Measurements from ENCODE around the gene NMT1.
"Not testable (repeated sequence)": the region's sequence is repeated elsewhere in the genome, so short reads cannot be mapped to it uniquely, and the experiment has no call there.

NMT1 gene

DNA sequence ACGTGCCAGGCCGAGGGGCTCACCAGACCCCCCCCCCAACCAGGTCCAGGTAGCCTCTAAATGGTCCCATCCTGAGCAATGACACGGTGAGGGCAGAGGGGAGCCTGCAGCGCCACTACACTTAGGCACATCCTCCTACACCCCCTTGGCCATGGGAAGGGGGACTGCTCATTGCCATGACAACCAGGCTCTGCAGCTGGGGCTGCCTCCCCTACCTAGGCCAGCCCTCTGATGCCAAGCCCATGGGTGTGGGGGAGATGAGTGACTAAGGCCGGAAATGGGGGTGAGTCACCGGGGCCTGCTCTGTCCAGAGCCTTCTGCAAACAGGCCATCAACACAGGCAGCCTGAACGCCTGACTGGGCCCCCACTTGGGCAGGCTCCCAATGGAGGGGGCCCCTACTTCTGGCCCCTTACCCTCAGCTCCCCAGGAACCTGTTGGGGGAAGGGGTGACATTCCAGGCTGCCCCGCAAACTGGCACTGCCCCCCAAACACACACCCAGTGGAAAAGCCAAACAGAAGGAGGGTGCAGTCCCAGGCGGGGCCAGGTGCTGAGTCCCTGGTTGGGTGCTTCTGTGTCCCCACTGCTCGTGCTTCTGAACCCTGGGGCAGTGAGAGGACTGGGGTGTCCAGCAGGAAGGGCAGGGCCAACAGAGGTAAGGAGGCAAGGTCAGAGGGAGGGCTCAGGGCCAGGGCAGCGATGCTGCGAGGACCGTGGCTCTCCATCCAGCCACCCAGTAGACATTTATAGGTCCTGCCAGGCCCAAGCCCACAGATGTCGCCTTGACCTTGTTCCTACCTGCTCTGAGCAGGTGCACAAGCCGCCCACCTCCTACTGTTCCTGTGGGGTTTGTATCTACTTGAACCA lies 63.0 kb downstream of the NMT1 start:
- DNase-seq, result no peak

DNA sequence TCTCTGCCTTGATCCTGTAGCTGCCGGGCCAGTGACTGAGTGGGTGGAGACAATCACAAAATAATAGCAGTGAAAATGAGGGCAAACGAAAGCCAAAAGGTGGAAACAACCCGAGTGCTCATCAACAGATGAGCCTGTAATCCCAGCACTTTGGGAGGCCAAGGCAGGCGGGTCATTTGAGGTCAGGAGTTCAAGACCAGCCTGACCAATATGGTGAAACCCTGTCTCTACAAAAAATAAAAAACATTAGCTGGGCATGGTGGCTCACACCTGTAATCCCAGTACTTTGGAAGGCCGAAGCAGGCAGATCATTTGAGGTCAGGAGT lies 63.6 kb downstream of the NMT1 start:
- DNase-seq, result not testable (repeated sequence)

DNA sequence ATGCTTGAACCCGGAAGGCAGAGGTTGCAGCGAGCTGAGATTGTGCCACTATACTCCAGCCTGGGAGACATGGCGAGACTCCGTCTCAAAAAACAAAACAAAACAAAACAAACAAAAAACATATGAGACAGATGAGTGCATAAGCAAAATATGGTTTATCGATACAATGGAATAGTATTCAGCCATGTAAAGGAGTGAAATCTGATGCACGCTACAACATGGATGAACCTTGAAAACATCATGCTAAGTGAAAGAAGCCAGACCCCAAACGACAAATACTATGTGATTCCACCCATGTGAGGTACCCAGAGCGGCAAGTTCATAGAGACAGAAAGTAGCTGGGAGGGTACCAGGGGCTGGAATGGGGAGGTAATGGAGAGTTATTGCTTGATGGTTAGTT lies 64.4 kb downstream of the NMT1 start:
- DNase-seq, result no peak

DNA sequence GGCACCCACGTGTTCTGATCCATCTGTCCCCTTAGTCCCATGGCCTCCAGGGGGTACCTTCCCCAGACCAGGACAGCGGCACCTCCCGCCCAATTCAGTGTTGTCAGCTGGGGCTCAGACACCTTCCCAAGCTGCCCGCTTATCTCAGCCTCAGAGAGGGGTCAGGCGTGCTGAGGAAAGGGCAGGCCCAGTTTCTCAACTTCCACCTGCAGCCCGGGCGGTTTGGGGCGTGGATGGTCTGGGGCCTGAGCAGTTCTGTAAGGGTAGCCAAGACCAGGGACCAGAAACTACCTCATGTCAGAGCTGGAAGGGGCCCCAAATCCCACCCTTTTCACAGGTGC lies 66.1 kb downstream of the NMT1 start:
- DNase-seq, result no peak

DNA sequence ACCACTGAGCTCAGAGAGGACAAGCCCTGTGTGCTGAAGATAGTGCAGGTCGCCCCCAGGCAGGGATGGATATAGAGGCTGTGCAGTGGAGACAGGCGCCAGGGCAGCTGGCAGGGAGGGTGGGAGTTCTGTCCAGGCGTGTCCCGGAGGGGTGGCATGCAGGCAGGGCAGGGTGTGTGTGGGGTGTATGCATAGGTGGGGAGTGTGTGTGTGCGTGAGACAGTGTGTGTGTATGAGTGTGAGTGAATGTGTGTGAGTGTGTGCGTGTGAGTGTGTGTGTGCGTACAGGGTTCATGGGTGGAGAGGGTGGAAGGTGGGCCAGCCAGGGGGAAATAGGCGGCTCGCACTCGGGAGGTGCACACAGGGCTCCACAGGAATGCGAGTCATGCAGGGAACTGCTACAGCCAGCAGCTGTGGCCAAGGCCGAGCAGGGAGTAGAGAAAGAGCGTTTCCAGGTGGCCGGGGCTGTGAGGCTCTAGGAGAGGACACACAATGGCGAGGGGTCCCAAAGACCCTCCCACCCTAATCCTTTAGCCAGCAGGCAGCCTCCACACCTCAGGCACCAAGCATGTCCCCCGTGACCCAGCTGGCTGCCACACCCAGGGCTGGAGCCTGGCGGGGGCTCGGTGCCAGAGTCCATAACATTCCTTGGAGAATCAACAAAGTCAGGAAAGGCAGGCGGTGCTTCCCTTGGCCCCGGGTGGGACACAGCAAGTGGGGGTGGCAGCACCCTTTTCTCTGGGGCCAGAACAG lies 66.6 kb downstream of the NMT1 start:
- DNase-seq, result peak; percentile 34

DNA sequence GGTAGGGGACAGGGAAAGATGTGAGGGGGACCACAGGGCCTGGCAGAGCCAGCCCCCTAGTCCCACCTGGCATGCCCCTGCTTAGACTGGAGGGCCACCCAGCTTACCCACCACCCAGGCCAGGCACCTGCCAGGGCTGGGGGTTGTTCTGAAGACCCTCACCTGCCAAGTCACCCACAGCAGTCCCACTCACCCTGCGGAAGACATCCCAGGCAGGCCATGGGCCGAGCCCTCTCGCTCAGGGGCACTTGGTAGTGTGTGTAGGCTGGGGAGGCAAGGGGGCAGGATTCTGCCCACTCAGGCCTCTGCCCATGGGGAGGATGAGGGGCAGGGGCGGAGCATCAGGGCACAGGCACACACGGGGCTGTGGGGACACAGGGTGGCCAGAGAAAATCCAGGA lies 67.2 kb downstream of the NMT1 start:
- DNase-seq, result no peak

DNA sequence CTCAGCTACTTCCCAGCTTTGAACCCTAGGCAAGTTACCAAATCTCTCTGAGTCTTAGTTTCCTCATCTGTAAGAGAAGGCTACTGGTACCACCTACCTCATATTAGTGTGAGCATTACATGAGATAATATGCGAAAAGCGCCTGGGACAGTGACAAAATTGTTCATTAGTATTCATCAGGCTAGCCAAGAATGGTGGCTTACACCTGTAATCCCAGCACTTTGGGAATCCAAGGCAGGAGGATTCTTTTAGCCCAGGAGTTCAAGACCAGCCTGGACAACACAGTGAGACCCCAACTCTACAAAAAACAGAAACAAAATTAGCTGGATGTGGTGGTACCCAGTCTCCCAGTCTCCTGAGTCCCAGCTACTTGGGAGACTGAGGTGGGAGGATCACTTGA lies 67.9 kb downstream of the NMT1 start:
- no peak for DNase-seq

DNA sequence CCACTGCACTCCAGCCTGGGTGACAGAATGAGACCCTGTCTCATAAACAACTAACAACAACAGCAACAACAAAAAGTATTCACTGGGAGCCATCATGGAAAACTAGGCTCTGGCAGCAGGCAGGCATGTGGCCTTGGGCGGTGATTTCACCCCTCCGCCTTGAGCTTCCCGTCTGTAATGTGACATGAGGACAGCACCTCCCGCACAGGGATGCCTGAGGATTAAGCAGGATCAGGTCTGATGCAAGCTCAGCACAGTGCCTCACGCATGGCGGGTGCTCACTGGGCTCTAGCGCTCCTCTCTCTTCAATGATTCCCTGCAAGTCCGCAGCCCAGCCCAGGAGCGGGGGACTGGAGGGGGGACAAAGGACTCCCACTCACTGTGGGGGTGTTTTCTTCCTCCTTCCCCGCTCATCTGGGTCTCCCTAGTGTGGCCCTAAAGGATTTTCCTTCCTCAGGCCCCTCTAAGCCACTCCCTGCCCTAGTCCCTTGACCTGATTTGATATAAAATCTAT lies 68.4 kb downstream of the NMT1 start:
- DNase-seq, result no peak

DNA sequence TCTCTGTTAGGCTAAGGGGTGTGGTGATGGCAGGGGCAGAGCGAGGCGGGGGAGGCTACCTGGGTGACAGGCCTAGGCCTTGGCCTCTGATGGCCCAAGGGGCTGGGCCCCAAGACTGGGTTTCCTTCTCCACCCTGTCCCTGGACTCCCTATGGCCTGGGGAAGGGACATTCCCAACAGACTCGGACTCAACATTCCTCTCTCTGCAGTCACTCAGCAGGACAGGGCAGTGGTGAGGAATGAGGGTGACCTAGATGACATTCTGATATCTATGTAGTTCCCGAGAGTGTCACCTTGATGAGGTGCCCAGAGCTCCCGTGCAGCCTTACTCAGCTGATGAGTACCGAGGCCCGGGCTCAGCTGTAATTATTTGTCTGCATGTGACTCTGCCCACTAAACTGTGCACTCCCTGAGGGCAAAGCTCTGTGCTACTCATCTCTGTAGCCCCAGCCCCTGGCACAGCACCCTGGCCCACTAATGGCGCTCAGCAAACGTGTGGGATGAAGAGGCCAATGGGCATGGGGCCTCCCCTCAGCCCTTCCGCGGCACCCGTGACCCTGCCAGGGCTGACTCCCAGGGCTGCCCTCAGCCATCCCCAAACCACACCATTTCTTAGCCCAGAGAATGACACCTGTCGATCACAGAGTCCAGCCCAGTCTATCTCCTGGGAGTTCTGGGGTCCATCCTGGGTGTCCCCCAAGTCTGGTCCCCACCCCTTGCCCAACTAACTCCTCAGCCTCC lies 69.0 kb downstream of the NMT1 start:
- no peak for DNase-seq

DNA sequence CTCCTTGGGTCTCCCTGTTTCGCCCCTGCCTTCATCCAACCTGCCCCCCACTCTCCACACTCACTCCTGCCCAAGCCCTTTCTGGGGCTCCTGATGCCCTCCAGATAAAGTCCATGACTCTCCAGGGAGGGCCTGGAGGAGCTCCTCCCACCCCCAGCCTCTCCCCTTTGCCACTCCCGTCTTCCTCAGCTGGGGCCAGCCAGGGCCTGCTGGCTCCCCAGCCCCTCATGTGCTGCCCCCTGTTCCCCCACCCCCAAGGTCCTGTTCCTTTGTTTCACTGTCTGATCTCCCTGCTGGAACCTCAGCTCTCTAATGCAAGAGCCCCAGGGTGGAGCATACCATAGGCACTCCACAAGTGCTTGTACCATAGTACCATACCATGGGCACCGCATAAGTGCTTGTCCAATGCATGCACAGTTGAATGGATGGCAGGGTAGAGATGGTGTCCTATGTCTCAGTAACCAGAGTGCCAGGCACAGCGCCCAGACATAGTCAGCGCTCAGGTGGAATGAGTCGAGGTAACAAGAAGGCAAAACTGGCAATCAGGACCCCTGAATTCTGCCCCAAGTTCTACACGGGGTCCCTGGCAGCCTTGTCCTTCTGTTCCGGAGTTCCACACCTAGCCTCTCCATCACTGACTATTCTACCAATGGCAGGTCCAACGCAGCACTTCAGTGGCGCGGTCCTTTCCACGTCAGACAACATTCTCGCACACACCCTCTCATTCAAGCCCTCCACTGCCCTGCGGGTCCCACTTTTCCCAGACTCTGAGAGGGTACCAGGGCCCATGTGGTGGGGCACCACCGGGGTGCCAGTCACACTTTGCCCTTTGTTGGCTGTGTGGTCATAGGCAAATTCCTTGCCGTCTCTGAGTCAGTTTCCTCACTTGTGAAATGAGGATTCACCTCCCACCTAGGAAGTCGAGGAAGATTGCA lies 69.8 kb downstream of the NMT1 start:
- DNase-seq, result no peak

DNA sequence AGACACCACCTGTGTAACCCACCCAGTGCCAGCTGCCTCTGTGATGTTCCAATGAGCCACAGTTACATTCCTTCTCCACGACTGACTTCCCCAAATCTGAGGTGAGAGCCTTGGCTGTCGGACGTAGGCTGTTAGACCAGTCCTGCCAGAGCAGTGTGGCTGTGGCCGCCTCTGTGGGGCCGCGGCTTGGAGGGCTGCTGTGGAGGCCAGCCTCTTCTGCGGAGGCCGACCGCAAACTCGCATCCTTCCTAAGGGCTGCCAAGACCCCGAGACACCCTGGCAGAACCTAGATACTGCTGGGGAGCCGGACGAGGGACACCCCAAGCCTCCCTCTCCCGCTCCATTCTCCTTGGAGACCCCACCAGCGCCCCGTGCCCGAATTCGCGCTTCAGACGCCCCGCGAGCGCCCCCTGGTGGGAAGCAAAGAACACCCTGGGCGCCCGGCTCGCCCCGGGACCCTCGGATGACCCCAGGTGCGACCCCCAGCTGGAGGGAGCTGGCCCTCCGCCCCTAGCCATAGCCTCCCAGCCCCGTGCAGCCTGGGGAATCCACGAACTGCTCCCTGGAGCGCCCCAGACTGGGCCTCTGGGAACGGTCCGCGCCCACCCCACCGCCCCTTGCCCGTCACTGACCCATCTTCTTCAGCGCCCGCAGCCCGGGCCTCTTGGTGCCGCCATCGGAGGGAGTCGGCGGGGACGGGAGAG lies 70.7 kb downstream of the NMT1 start:
- DNase-seq, result no peak

DNA sequence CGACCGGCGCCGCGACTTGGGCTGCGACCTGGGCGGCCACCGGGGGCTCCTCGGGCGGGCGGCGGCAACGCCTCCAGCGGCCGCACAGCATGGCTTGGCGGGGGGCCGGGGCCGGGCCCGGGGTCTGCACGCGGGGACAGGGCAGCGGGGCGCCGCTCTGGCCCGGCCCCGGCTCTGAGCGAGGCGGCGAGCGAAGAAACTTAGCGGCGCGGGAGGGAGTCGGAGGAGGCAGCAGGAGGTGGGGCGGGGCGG lies 71.1 kb downstream of the NMT1 start, which contains the start of gene PLCD3:
Gene PLCD3 (minus strand): TSS at position 196 of the 252 bp plus-strand sequence. CDS start 105 bp downstream, at position 91.
- DNase-seq, result no peak

DNA sequence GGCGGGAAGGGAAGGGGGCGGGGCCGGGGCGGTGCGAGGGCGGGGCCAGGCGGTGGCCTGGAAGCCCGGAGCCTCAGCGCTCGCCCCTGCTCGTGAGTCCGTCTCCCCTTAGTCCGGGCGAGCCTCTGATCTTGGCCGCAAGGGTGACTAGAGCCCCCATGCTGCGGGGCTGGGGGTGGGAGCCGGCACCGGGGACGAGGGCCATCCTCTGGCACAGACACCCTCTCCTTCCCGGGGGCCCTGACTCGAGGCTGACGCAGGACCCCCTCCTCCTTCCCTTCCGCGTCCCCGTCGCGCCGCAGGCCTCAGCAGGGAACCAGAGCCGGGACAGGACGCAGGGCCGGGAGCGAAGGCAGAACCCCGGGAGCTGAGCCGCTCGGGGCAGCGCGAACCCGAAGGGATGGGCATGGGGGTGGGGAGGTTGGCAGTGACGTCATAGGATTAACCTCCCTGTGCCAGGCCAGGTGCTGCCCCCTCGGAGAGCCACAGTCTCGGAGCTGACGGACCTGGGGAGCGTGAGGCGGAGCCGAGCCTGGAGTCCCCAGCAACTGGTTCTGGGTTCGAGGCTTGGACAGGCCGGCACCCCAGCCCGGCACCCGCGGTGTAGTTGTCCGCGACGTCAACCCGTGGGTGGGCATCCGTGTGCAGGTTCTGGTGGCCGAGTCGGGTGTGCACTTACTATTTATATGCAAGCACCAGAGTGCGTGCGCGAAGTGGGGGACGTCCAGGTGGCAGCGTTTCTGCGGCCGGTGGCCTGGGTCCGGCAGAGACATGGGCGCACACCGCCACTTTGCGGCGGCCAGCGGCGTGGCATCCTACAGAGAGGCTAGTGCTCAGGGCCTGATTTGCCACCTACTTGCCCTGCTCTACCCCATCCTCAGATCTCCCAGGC lies 71.7 kb downstream of the NMT1 start:
- DNase-seq, result peak; percentile 76

DNA sequence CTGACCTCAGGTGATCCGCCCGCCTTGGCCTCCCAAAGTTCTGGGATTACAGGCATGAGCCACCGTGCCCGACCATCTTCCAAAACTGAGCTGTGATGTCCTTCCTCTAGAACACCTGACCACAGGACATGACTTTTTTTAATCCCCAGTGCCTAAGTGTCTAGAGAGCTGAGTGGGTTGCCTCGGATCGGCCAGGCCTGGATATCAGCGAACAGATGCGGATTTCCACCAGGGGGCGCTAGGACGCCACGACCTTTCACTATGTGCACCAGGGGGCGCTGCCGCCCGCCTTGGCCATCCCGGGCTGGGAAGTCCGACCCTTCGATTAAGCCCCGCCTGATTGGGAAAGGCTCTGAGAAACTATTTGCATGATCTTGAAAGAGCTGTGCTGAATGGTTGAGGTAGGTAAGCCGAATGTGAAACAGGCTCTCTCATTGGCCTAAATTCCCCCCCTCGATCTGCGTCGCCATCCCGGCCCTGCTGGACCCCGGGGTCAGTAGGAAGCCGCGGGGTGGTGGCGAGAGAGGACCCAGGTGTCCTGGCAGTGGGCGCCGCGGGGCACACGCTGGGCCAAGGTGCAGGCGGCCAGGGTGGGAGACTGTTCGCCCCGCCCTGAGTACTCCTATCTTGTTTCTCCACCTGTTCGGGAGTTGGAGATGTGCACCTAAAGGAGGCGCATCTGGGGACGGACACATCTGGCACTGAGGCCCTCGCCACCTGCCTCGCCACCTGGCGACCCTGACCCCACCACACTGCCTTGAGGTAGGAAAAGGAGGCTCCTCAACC lies 74.3 kb downstream of the NMT1 start, which contains the start of gene ACBD4:
Gene ACBD4 (plus strand): TSS at position 496 of the 786 bp plus-strand sequence. CDS start 458 bp downstream, outside the sequence.
- peak; percentile 96 for DNase-seq

DNA sequence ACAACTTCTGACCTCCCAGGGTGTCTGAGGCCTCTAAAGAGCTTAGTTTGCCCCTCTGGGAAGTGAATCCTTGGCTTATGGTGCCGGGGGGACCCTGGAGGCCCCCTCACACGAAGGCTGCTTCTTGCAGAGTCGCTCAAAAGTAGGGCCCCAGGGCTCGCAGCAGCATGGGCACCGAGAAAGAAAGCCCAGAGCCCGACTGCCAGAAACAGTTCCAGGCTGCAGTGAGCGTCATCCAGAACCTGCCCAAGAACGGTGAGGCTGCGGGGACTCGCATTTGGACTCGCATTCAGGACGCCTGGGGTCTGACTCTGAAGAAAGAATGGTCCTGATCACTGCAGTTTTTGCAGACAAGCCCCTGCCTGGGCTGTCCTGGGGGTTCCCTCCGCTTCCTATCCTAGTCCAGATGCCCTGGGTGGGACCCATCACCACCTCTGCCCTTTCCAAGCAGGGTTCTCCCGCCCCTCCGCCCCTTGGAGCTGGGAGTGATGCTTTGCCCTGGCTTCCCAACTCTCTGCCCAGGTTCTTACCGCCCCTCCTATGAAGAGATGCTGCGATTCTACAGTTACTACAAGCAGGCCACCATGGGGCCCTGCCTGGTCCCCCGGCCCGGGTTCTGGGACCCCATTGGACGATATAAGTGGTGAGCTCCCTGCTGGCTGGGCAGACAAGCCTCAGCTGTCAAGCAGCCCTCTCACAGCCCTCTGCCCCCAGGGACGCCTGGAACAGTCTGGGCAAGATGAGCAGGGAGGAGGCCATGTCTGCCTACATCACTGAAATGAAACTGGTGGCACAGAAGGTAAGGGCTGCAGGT lies 75.1 kb downstream of the NMT1 start:
- no peak for DNase-seq

DNA sequence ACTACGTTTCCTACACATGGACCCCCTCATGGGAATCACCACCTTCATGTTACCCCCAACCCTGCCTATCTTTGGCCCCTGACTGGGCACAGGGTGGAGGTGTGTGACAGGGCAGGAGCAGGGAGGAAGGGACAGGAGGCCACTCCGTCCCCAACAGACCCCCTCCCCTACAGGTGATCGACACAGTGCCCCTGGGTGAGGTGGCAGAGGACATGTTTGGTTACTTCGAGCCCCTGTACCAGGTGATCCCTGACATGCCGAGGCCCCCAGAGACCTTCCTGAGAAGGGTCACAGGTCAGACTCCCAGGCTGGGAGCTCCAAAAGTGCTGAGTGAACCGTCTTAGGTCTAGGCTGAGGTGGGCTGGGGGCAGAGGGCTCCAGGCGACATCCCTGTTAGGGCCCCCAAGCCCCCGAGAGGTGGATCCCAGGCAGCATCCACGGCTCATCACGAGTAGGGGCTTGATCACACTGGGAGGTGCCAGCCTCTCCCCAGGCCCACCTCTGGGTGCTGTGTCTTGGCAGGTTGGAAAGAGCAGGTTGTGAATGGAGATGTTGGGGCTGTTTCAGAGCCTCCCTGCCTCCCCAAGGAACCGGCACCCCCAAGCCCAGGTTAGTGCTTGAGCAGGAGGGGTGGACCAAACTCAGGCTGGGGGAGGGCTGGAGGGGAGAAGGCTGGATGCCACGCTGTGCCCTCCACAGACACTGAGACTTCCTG lies 75.9 kb downstream of the NMT1 start:
- DNase-seq, result no peak

DNA sequence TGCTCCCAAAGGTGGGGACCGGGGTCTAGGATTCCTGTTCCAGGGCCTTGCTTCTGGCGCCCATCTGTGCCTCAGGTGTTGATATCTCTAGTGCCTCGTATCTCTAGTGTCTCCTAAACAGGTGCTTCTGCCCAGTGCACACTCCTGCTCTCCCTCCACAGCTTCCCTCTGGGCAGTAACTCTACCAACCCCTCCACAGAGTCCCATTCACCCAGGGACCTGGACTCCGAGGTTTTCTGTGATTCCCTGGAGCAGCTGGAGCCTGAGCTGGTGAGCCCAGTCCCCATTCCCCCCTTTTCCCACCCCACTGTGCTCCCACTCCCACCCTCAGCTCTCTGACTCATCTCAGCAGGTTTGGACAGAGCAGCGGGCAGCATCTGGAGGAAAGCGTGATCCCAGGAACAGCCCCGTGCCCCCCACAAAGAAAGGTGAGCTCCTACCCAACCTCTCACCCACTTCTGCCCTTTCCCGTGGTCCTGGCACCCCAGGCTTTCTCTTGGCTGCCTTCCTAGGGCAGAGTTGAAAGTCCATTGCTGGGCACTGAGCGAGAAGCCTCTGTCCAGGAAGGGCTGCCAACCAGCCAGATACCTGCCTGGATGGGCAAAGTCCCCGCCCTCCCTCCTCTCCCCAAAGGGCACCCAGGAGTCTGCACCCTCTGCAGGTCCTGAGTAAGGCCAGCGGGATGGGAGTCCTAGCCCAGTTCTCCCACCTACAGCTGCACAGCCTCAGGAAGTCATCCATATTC lies 76.6 kb downstream of the NMT1 start:
- DNase-seq, result no peak

All from NCI-H1694 treated with DMSO at 0.1 percent for 48 hours (cell line).